Measurements from ENCODE around the gene PCSK4. TPM values are rescaled to one million over a fixed set of nuclear protein-coding genes. Genes with fewer than 3 reads are reported as not detected.
A peak's percentile ranks its signal among the peaks of the same experiment; 100 is the strongest.

PCSK4 gene
- total RNA-seq, 1 experiment from 2014 or later: 3.9 TPM

DNA sequence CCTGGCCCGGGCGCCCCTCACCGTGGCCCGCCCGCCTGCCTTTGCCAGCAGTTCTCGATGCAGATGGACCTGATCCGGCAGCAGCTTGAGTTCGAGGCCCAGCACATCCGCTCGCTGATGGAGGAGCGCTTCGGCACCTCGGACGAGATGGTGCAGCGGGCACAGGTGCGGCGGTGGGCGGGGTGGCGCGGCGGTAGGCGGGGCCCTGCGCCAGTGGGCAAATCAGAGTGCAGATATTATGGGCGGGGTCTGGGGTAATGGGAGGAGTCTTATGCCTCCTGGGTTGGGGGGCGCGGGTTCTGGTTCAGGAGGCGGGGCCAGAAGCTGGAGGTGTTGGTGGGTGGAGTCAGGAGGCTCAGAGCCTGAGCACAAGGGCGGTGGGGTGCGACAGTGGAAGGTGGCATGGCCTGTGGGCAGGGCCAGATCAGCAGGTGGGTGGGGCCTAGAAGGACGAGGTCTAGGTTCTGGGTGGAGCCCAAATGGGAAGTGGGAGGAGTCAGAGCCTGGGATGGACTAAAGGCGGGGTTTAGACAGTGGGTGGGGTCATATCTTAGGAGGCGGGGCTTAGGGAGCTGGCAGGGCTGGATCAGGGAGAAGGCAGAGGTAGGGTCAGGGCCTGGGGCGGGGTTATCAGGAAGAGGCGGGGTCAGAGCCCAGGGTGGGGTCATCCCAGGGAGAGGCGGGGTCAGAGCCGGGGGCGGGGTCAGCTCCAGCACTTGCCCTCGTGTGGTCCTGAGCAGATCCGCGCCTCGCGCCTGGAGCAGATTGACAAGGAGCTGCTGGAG lies 34.6 kb downstream of the PCSK4 start:
- Histone ChIP-seq H3K36me3 (ENCODE audit: low read depth, low read length) (no peaks in the 10 kb centered on the region), H3K79me2 (ENCODE audit: low read length) (no peaks in the 10 kb centered on the region), H3K4me1 (ENCODE audit: insufficient read depth, low read length) (peaks cover 10% of the 10 kb centered on the region; the same call in 1 of the 2 replicates), H3K4me2 (ENCODE audit: low read length) (peak overlapping the region; percentile 74), H3K9me2 (replicated peaks; ENCODE audit: low read length) (no peaks in the 10 kb centered on the region), H2AFZ (ENCODE audit: low read length) (0 out of 2 replicates have a peak overlapping the region, but pooled peaks have one; percentile 61), H3K27me3 (ENCODE audit: low read length) (peaks cover 14% of the 10 kb centered on the region), H3K4me3 (ENCODE audit: low read length) (peak overlapping the region; percentile 53; the same call in 1 of the 2 replicates), H3K27ac (ENCODE audit: low read length) (no peak overlapping the region), H3F3A (ENCODE audit: low read length, unreplicated experiment) (no peaks in the 10 kb centered on the region), H3K9ac (ENCODE audit: low read length) (no peak overlapping the region), H3K9me3 (ENCODE audit: low read length) (no peaks in the 10 kb centered on the region), H4K20me1 (ENCODE audit: low read length) (no peaks in the 10 kb centered on the region)
- TF ChIP-seq EZH2phosphoT487 (IDR thresholded peaks at IDR 0.05; ENCODE audit: borderline replicate concordance, low read length) (no peak), EZH2 (IDR thresholded peaks at IDR 0.05; ENCODE audit: low read length, unreplicated experiment) (no peak), CTCF (conservative IDR thresholded peaks at IDR 0.05; ENCODE audit: low read depth, low read length) (no peak)
- CTCF ChIA-PET: no interaction called here
- DNase-seq (peak; percentile 85), ATAC-seq (peak; percentile 58)
- POLR2A ChIA-PET (ENCODE audit: unreplicated experiment): interaction anchor here (0.6 kb wide), 1 partner anchor 429 kb away, joined by 11 read pairs; the partner anchor contains the start of gene CNN2
- no TSS peak for BruUV-seq (replicated peaks)
- intact Hi-C loops (cut with micrococcal nuclease): no loop called here

DNA sequence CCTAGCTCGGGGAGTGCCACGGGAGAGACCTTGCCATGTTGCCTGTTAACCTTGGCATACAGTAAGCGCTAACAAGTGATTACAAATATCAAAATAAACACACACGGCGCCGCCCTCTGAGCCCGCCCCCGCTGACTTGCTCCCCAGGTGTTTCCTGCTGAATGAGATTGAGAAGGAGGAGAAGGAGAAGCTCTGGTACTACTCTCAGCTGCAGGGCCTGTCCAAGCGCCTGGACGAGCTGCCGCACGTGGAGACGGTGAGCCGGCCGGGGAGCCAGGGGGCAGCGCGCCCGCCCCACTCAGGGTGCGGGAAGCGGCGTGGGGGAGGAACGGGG lies 35.2 kb downstream of the PCSK4 start:
- Histone ChIP-seq H3K79me2 (ENCODE audit: low read length) (no peaks in the 10 kb centered on the region), H4K20me1 (ENCODE audit: low read length) (no peaks in the 10 kb centered on the region), H2AFZ (ENCODE audit: low read length) (0 out of 2 replicates have a peak overlapping the region, but pooled peaks have one; percentile 61), H3K36me3 (ENCODE audit: low read depth, low read length) (no peaks in the 10 kb centered on the region), H3F3A (ENCODE audit: low read length, unreplicated experiment) (no peaks in the 10 kb centered on the region), H3K4me1 (ENCODE audit: insufficient read depth, low read length) (peaks cover 10% of the 10 kb centered on the region; the same call in 1 of the 2 replicates), H3K27me3 (ENCODE audit: low read length) (peaks cover 15% of the 10 kb centered on the region), H3K9ac (ENCODE audit: low read length) (no peak overlapping the region), H3K4me3 (ENCODE audit: low read length) (peak overlapping the region; percentile 53; the same call in 1 of the 2 replicates), H3K4me2 (ENCODE audit: low read length) (peak overlapping the region; percentile 74), H3K9me2 (replicated peaks; ENCODE audit: low read length) (no peaks in the 10 kb centered on the region), H3K9me3 (ENCODE audit: low read length) (no peaks in the 10 kb centered on the region), H3K27ac (ENCODE audit: low read length) (no peak overlapping the region)
- CTCF ChIA-PET: no interaction called here
- POLR2A ChIA-PET (ENCODE audit: unreplicated experiment): no interaction called here
- BruUV-seq (replicated peaks): no TSS peak
- DNase-seq (peak; percentile 49), ATAC-seq (peak; percentile 11)
- intact Hi-C loops (cut with micrococcal nuclease): no loop called here
- TF ChIP-seq CTCF (conservative IDR thresholded peaks at IDR 0.05; ENCODE audit: low read depth, low read length) (no peak), EZH2phosphoT487 (IDR thresholded peaks at IDR 0.05; ENCODE audit: borderline replicate concordance, low read length) (no peak), EZH2 (IDR thresholded peaks at IDR 0.05; ENCODE audit: low read length, unreplicated experiment) (no peak)
